Measurements from ENCODE around the gene KLHL26. TPM values are rescaled to one million over a fixed set of nuclear protein-coding genes. Genes with fewer than 3 reads are reported as not detected.

KLHL26 gene
- total RNA-seq, 1 experiment from 2014 or later: 10.7 TPM

- peaks cover 32 to 40% of the 10 kb centered on the region in 2 experiments for H3K4me1 Mint-ChIP-seq
- DNase-seq: no peak
These were observed 18.5 kb downstream of the KLHL26 start for GRCh38 chr19:18655173-18655844.

More at GRCh38 chr19:18655173-18655844, 18.5 kb downstream of the KLHL26 start:
- Histone ChIP-seq H2BK15ac (ENCODE audit: low read depth, low read length) (no peak overlapping the region), H4K20me1 (ENCODE audit: control insufficient read depth, insufficient read depth, insufficient read length) (no peaks in the 10 kb centered on the region), H4K91ac (ENCODE audit: insufficient read length, low read depth, low read length) (no peak overlapping the region), H3K4me2 (ENCODE audit: insufficient read depth, insufficient read length, low read length) (no peak overlapping the region), H2AFZ (ENCODE audit: low read length) (no peak overlapping the region), H3K23me2 (ENCODE audit: insufficient read length, low read depth, low read length, poor library complexity, severe bottlenecking) (no peaks in the 10 kb centered on the region), H2BK12ac (ENCODE audit: insufficient read length, low read depth, low read length) (no peak overlapping the region), H2BK20ac (ENCODE audit: low read depth, low read length, poor library complexity, severe bottlenecking) (no peak overlapping the region), H2BK120ac (ENCODE audit: low read depth, low read length, poor library complexity, severe bottlenecking) (no peak overlapping the region), H3K27ac (ENCODE audit: insufficient read length, low read depth, low read length) (no peak overlapping the region), H3K23ac (ENCODE audit: insufficient read length, low read depth, low read length) (no peak overlapping the region), H3K27me3 (ENCODE audit: insufficient read depth, low read length) (no peaks in the 10 kb centered on the region), H3K9me3 (ENCODE audit: control insufficient read depth, low read depth, low read length) (no peaks in the 10 kb centered on the region), H3K14ac (ENCODE audit: insufficient read depth, low read length) (no peak overlapping the region), H2AK5ac (ENCODE audit: insufficient read length, low read length) (no peak overlapping the region), H4K8ac (replicated peaks; ENCODE audit: insufficient read length, low read depth, low read length) (no peak overlapping the region), H3K79me2 (ENCODE audit: insufficient read depth, low read length) (no peaks in the 10 kb centered on the region), H3K18ac (ENCODE audit: insufficient read length, low read depth, low read length) (no peak overlapping the region), H2BK5ac (ENCODE audit: insufficient read length, low read length) (no peak overlapping the region), H3K79me1 (ENCODE audit: insufficient read depth, low read depth, low read length, poor library complexity, severe bottlenecking) (no peaks in the 10 kb centered on the region), H3K4ac (ENCODE audit: low read depth, low read length) (no peak overlapping the region), H3K56ac (ENCODE audit: insufficient read length, low read depth, low read length) (no peak overlapping the region), H3K4me1 (ENCODE audit: insufficient read depth, low read length) (no peaks in the 10 kb centered on the region; the same call in 1 of the 2 replicates), H4K5ac (ENCODE audit: insufficient read length, low read depth, low read length) (no peak overlapping the region), H3T11ph (ENCODE audit: low read length) (no peak overlapping the region), H3K9ac (ENCODE audit: extremely low read depth, insufficient read length, low read length) (no peak overlapping the region)
- H3K27me3 Mint-ChIP-seq (ENCODE audit: low read depth): peaks cover 4% of the 10 kb centered on the region
- no peak for TF ChIP-seq CTCF (conservative IDR thresholded peaks at IDR 0.05)
- peaks cover 0 to 2% (median 2%) of the 10 kb centered on the region in 3 experiments; a peak in 2 of 7 replicates for H3K36me3 Mint-ChIP-seq (ENCODE audit: insufficient read depth in 1 of 3, low read depth in 3 of 3)
- H3K27ac Mint-ChIP-seq: peak overlapping the region in 1 of 3 experiments; percentile 17; a peak in 1 of 7 replicates
- no peak overlapping the region for H3K4me3 Mint-ChIP-seq
- WGBS (ENCODE audit: extremely low coverage, insufficient read length, low lambda C conversion rate): no CpG with 5 or more reads among the region's 13 CpGs
- no peaks in the 10 kb centered on the region; a peak in 1 of 5 replicates for H3K9me3 Mint-ChIP-seq

Measured in H9 (cell line).